ENCODE data around the gene PLEKHH2.

PLEKHH2 gene

DNA sequence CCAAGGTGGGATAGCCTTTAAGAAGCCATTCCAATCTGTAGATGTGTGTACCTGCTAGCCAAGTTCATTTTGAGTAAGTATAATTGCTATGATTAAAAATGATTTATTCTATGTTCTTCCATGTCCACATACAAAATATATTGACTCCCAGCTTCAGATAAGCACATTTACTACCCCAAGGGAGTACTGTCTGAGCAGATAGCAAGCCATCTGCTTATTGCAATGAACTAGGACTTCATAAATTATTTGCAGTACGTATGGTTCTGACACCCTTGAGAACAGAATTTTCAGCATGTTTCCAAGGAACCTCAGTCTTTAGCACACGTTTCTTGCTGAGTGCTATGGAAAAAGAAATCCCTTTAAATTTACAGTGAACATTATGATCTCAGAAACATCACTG, 173.4 kb downstream of the PLEKHH2 start:
- no peak for DNase-seq (ENCODE audit: low read depth)
- H3K4me3 ChIP-seq (ENCODE audit: low read depth, low read length), result no peak overlapping the region
- in situ Hi-C loops (cut with HindIII; ENCODE audit: low sequenced_read_pairs), result no loop called here
- TF ChIP-seq, protein P1, sequence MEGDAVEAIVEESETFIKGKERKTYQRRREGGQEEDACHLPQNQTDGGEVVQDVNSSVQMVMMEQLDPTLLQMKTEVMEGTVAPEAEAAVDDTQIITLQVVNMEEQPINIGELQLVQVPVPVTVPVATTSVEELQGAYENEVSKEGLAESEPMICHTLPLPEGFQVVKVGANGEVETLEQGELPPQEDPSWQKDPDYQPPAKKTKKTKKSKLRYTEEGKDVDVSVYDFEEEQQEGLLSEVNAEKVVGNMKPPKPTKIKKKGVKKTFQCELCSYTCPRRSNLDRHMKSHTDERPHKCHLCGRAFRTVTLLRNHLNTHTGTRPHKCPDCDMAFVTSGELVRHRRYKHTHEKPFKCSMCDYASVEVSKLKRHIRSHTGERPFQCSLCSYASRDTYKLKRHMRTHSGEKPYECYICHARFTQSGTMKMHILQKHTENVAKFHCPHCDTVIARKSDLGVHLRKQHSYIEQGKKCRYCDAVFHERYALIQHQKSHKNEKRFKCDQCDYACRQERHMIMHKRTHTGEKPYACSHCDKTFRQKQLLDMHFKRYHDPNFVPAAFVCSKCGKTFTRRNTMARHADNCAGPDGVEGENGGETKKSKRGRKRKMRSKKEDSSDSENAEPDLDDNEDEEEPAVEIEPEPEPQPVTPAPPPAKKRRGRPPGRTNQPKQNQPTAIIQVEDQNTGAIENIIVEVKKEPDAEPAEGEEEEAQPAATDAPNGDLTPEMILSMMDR (IDR thresholded peaks at IDR 0.05; ENCODE audit: low read depth, low read length, missing control alignments), result no peak

DNA sequence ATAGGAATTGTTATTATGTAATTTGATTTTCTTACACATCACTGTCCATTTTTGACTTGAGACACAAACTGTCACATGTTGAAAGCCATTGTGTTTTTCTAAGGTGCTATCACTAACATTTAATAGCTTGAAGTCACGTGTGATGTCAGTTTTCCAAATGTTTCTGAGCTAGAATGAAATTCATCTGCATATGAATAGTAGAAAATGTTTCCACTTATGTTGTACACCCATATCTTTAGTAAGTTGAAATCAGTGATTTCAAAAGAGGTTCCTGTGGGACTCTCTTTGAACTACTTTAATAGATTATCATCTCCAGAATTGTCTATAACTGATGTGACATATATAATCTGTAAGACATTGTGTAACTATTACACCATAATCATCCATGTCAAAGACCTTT, 173.8 kb downstream of the PLEKHH2 start:
- TF ChIP-seq, protein P1 (IDR thresholded peaks at IDR 0.05; ENCODE audit: low read depth, low read length, missing control alignments), result no peak
- in situ Hi-C loops (cut with HindIII; ENCODE audit: low sequenced_read_pairs), result no loop called here
- H3K4me3 ChIP-seq (ENCODE audit: low read depth, low read length), result no peak overlapping the region
- no peak for DNase-seq (ENCODE audit: low read depth)

DNA sequence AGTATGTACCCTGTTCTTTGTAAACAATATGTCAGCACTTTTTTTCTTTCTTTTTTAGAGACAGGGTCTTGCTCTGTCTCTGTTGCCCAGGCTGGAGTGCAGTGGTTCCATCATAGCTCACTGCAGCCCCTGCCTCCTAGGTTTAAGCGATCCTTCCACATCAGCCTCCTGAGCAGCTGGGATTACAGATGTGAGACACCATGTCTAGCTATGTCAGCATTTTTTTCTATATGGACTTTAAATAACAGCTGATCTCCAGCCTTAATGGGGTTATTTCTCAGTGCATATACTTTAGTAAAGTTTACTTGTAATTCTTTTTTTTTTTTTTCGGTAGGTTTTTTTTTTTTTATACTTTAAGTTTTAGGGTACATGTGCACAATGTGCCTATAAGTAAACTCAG, 174.9 kb downstream of the PLEKHH2 start:
- no peak for DNase-seq (ENCODE audit: low read depth)
- no peak overlapping the region for H3K4me3 ChIP-seq (ENCODE audit: low read depth, low read length)
- in situ Hi-C loops (cut with HindIII; ENCODE audit: low sequenced_read_pairs), result no loop called here
- TF ChIP-seq, protein P1 (IDR thresholded peaks at IDR 0.05; ENCODE audit: low read depth, low read length, missing control alignments), result no peak

DNA sequence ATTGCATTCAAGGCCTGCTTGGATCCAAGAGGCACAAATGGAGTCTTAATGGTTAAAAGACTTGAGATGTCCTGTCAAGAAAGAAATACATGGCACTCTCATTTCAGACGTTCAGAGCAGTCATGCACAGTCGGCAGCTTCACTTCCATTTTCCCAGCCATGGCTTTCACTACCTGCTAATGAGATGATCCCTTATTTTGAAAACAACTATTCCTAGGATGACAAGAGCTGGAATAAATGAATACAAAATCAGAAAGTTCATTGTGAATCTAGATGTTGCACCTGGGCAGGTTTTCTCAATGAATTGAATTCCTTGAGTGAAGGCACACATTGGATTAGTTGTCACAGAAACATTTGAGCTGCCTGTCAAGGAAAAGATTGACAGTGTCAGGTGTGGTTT, 175.9 kb downstream of the PLEKHH2 start:
- TF ChIP-seq, protein P1 (IDR thresholded peaks at IDR 0.05; ENCODE audit: low read depth, low read length, missing control alignments), result no peak
- in situ Hi-C loops (cut with HindIII; ENCODE audit: low sequenced_read_pairs), result no loop called here
- no peak overlapping the region for H3K4me3 ChIP-seq (ENCODE audit: low read depth, low read length)
- DNase-seq (ENCODE audit: low read depth), result no peak

DNA sequence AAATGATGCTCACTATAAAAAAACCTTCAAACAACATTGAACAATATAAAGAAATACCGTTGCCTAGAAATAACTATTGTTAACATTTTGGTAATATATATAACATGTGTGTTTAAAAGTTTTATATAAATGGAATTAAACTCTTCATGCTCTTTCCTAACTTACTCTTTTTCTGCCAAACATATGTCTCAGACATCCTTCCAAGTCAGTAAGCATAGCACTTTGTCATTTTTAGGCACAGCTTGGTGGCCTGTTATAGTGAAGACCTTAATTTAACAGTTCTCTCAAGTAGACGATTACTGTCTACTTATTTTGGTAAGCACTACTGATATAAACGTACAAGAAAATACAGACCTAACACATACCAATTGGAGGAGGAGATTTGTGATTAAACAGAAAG, 177.7 kb downstream of the PLEKHH2 start:
- DNase-seq (ENCODE audit: low read depth), result no peak
- no peak overlapping the region for H3K4me3 ChIP-seq (ENCODE audit: low read depth, low read length)
- TF ChIP-seq, protein P1 (IDR thresholded peaks at IDR 0.05; ENCODE audit: low read depth, low read length, missing control alignments), result no peak
- in situ Hi-C loops (cut with HindIII; ENCODE audit: low sequenced_read_pairs), result no loop called here

All from astrocyte of the cerebellum (primary cell).